D721Med (cell line): Measurements from ENCODE around the gene TP53TG5.

Experiments
- DNase-seq: peaks from one replicate; pipeline ENCODE4 v3.0.0; 2011; ENCODE audit warnings: low spot score; ENCODE audit not compliant: insufficient read length
- FAIRE-seq: peaks from 2 replicates; lab custom pipeline; 2011; peaks lifted over from hg19 to GRCh38; lab: Jason Lieb, UNC
- CTCF ChIP-seq: IDR thresholded peaks from 2 replicates; pipeline ENCODE4 v1.5.1; 2012; ENCODE audit warnings: mild to moderate bottlenecking, control low read depth; ENCODE audit not compliant: insufficient read depth; ENCODE audit errors: missing control alignments

TP53TG5 gene

GRCh38 chr20:45330476-45330875 lies 47.6 kb downstream of the TP53TG5 start:
- FAIRE-seq (no peak), DNase-seq (no peak)
- no peak for TF ChIP-seq CTCF

GRCh38 chr20:45329497-45330319 lies 48.4 kb downstream of the TP53TG5 start:
- DNase-seq (no peak), FAIRE-seq (no peak)
- no peak for TF ChIP-seq CTCF

GRCh38 chr20:45328451-45328850 lies 49.7 kb downstream of the TP53TG5 start:
- peak; percentile 76 for DNase-seq
- TF ChIP-seq CTCF: no peak
- peak; percentile 91 for FAIRE-seq

GRCh38 chr20:45325371-45325770 lies 52.8 kb downstream of the TP53TG5 start:
- FAIRE-seq (no peak), DNase-seq (no peak)

GRCh38 chr20:45323731-45324130 lies 54.4 kb downstream of the TP53TG5 start:
- no peak for DNase-seq
- no peak for FAIRE-seq
- TF ChIP-seq CTCF: no peak

More at GRCh38 chr20:45325371-45325770, 52.8 kb downstream of the TP53TG5 start:
- TF ChIP-seq CTCF: no peak

GRCh38 chr20:45322952-45323383 lies 55.2 kb downstream of the TP53TG5 start:
- FAIRE-seq (no peak), DNase-seq (no peak)
- TF ChIP-seq CTCF: peak; percentile 52
